ENCODE data around the gene JADE1. TPM values are rescaled to one million over a fixed set of nuclear protein-coding genes. Genes with fewer than 3 reads are reported as not detected.

Gene JADE1
- polyA plus RNA-seq, 1 donor (not counting 4 experiments of a cell fraction or from before 2014, with no cell fraction given), result 2.8 TPM

GRCh38 chr4:128862608-128863311 lies 53.3 kb downstream of the JADE1 start:
- Histone ChIP-seq H3K36me3 (ENCODE audit: control insufficient read depth in 2 of 2, extremely low read depth in 1 of 2, insufficient read depth in 2 of 2, low read length in 2 of 2) (peaks cover 4 to 15% of the 10 kb centered on the region in 2 experiments), H3K27ac (ENCODE audit: control insufficient read depth, insufficient read depth, low read length) (no peak overlapping the region)
- no peak for FAIRE-seq

DNA sequence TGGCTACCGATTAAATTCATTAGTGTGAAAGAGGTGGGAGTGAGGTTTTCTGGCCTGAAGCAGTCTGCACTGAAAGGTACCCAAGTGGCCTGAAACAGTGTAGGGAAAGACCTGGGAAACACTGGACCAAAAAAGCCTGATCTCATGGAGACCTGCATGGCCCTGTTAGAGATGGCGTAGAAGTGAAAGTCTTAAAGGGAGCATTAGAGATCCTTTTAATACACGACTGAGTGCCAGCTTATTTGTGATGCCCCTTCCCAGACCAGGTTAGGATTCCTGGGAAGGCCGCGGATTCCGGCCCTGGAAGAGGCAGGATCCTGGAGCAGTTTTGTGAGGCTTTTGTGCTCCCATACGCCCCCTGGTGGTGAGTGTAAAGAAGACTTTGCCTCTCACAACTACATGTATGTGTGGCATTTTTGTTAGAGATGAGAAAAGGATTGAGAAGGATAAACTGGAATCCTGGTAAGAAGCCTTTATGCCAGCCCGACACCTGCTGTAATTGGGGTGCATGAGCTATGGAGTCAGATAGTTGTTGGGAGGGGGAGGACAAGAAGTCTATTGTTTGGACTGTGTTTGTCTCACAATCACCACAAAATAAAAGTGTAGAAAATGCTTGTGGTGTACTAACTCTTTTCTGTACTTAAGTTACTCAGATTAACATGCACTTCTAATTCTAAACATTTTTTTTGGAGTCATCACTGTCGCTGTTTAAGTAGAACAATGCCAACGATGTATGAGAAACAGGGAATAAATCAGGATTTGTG lies 54.0 kb downstream of the JADE1 start:
- H3K9me1 ChIP-seq (ENCODE audit: control insufficient read depth, extremely low read depth, insufficient read depth, low read length), result no peaks in the 10 kb centered on the region
- H3K27ac ChIP-seq (ENCODE audit: control insufficient read depth, insufficient read depth, low read length), result no peak overlapping the region
- H3K4me2 ChIP-seq (ENCODE audit: control insufficient read depth, extremely low read depth, insufficient read depth, low read depth, low read length), result no peak overlapping the region
- no peaks in the 10 kb centered on the region for H3K27me3 ChIP-seq (ENCODE audit: control insufficient read depth, extremely low read depth, insufficient read depth, low read length)
- no peak overlapping the region for H3K9ac ChIP-seq (ENCODE audit: control insufficient read depth, extremely low read depth, insufficient read depth, low read length)
- no peak for TF ChIP-seq EZH2 (IDR thresholded peaks at IDR 0.05; ENCODE audit: low read length)
- TF ChIP-seq, protein P1, sequence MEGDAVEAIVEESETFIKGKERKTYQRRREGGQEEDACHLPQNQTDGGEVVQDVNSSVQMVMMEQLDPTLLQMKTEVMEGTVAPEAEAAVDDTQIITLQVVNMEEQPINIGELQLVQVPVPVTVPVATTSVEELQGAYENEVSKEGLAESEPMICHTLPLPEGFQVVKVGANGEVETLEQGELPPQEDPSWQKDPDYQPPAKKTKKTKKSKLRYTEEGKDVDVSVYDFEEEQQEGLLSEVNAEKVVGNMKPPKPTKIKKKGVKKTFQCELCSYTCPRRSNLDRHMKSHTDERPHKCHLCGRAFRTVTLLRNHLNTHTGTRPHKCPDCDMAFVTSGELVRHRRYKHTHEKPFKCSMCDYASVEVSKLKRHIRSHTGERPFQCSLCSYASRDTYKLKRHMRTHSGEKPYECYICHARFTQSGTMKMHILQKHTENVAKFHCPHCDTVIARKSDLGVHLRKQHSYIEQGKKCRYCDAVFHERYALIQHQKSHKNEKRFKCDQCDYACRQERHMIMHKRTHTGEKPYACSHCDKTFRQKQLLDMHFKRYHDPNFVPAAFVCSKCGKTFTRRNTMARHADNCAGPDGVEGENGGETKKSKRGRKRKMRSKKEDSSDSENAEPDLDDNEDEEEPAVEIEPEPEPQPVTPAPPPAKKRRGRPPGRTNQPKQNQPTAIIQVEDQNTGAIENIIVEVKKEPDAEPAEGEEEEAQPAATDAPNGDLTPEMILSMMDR (optimal IDR thresholded peaks at IDR 0.05 in 1 of 3, IDR thresholded peaks at IDR 0.05 in 1 of 3, conservative IDR thresholded peaks at IDR 0.05 in 1 of 3; ENCODE audit: extremely low read depth in 1 of 3, insufficient read depth in 2 of 3, low read length in 3 of 3), result peak; percentile 66 to 83 (median 82)
- peak; percentile 30 for DNase-seq (ENCODE audit: low read depth, low spot score)
- no peaks in the 10 kb centered on the region for H3K4me1 ChIP-seq (ENCODE audit: control insufficient read depth, extremely low read depth, insufficient read depth, low read length)
- H3K36me3 ChIP-seq (ENCODE audit: control insufficient read depth in 2 of 2, extremely low read depth in 1 of 2, insufficient read depth in 2 of 2, low read length in 2 of 2), result peaks cover 2 to 15% of the 10 kb centered on the region in 2 experiments
- H2AFZ ChIP-seq (ENCODE audit: control insufficient read depth, low read length), result peak overlapping the region; percentile 55
- peak; percentile 82 for FAIRE-seq
- H4K20me1 ChIP-seq (ENCODE audit: control insufficient read depth, extremely low read depth, insufficient read depth, low read length), result no peaks in the 10 kb centered on the region
- no peak overlapping the region for H3K4me3 ChIP-seq (ENCODE audit: control insufficient read depth in 2 of 3, extremely low read depth in 1 of 3, insufficient read depth in 2 of 3, low read depth in 1 of 3, low read length in 3 of 3)
- no peaks in the 10 kb centered on the region for H3K9me3 ChIP-seq (ENCODE audit: control insufficient read depth, low read depth, low read length)
- H3K79me2 ChIP-seq (ENCODE audit: control insufficient read depth, insufficient read depth, low read length), result no peaks in the 10 kb centered on the region
- dilution Hi-C loops (cut with MboI; ENCODE audit: extremely low pct_ligation_motif_present, low sequenced_read_pairs), result no loop called here

More at GRCh38 chr4:128862608-128863311, 53.3 kb downstream of the JADE1 start:
- no peaks in the 10 kb centered on the region for H3K9me3 ChIP-seq (ENCODE audit: control insufficient read depth, low read depth, low read length)
- no peak overlapping the region for H3K4me3 ChIP-seq (ENCODE audit: control insufficient read depth in 2 of 3, extremely low read depth in 1 of 3, insufficient read depth in 2 of 3, low read depth in 1 of 3, low read length in 3 of 3)
- H3K4me2 ChIP-seq (ENCODE audit: control insufficient read depth, extremely low read depth, insufficient read depth, low read depth, low read length), result no peak overlapping the region
- no peaks in the 10 kb centered on the region for H3K4me1 ChIP-seq (ENCODE audit: control insufficient read depth, extremely low read depth, insufficient read depth, low read length)
- no peak overlapping the region for H3K9ac ChIP-seq (ENCODE audit: control insufficient read depth, extremely low read depth, insufficient read depth, low read length)
- H3K79me2 ChIP-seq (ENCODE audit: control insufficient read depth, insufficient read depth, low read length), result no peaks in the 10 kb centered on the region
- TF ChIP-seq, protein P1 (optimal IDR thresholded peaks at IDR 0.05 in 1 of 3, IDR thresholded peaks at IDR 0.05 in 1 of 3, conservative IDR thresholded peaks at IDR 0.05 in 1 of 3; ENCODE audit: extremely low read depth in 1 of 3, insufficient read depth in 2 of 3, low read length in 3 of 3), result no peak
- no peak for TF ChIP-seq EZH2 (IDR thresholded peaks at IDR 0.05; ENCODE audit: low read length)
- H2AFZ ChIP-seq (ENCODE audit: control insufficient read depth, low read length), result no peak overlapping the region
- DNase-seq (ENCODE audit: low read depth, low spot score), result no peak
- dilution Hi-C loops (cut with MboI; ENCODE audit: extremely low pct_ligation_motif_present, low sequenced_read_pairs), result no loop called here
- no peaks in the 10 kb centered on the region for H3K27me3 ChIP-seq (ENCODE audit: control insufficient read depth, extremely low read depth, insufficient read depth, low read length)
- H3K9me1 ChIP-seq (ENCODE audit: control insufficient read depth, extremely low read depth, insufficient read depth, low read length), result no peaks in the 10 kb centered on the region
- no peaks in the 10 kb centered on the region for H4K20me1 ChIP-seq (ENCODE audit: control insufficient read depth, extremely low read depth, insufficient read depth, low read length)

All from keratinocyte (primary cell).